Lung microvascular endothelial cell (primary cell): ENCODE results near the gene GVQW3. TPM values are rescaled to one million over a fixed set of nuclear protein-coding genes. Genes with fewer than 3 reads are reported as not detected.

Source experiments
- DNase-seq, 2 donors: peaks; one replicate each; pipeline versions ENCODE4 v3.0.0 to v3.0.0-alpha.2; 2010; ENCODE audit warnings: low read depth in 2 of 2
- total RNA-seq: library from RNA; depleted of rRNA; stranded (reverse); fragments of >200 nt; gene quantifications from 2 replicates; pipeline ENCODE4 v1.2.1, GENCODE V29; 2014

The GVQW3 gene
- total RNA-seq, 1 donor from 2014 or later: 0.40 TPM

DNA sequence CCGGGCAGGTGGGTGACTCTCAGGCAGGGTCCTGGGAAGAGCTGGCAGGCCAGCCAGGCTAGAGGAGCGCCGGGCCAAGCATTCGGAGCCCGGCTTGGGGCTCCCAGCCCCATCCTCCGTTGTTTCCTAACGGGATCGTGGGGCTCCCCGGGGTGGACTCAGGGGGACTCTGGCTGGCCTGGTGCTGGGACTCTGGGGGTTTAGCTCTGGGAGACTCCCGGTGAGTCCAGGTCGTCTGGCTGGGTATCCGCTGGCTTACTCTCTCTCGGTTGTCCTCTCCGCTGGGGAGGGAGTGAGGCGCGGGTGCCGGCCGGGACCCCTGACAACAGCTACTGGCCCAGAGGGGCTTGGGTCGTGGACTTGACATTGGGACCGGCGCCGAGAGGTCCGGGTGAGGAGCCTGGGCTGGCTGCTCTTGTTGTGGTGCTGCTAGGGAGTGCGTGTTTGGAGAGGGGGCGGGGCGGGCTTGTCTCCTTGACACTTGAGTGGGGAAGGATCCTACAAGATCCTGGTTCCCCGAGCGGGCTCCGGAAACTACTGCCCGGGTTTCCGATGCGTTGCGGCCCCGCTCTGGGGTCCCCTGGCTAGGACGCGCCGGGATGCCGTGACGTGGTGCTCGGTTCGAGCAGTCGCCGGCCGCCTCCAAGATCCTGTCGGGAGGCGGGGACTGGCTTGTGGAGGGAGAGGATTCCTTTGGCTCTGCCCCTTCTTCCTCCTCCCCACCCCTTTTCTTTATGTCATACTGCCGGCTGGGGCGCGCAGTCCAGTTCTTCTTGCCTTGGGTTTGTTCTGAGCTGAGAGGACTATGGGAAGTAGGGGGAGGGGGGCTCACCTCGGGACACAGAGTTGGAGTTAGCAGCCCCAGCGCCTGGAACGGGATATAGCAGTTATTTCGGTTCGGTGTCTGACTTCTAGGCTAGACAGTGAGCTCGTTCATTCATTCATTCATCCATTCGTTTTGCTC, 64.3 kb downstream of the GVQW3 start:
- DNase-seq: peak; percentile 74 to 95

GRCh38 chr11:76448506-76448905, 67.4 kb downstream of the GVQW3 start:
- no peak for DNase-seq

DNA sequence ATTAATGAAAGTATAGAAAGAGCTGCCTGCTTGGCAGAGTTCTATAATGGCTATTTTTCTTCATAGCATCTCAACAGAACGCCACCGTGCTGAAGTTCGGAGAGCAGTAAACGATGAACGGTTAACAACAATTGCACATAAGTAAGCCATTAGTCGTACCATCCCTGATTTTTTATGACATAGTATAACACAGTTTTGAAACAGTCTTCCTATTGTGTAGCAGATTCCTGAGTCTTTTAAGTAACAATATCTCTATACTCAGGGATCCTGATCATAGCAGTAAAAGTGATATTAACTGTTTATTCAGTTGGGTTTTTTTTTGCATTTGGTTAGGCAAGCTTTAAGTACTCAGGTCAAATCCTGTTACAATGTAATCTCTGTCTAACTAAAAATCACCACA, 72.1 kb downstream of the GVQW3 start:
- no peak for DNase-seq

DNA sequence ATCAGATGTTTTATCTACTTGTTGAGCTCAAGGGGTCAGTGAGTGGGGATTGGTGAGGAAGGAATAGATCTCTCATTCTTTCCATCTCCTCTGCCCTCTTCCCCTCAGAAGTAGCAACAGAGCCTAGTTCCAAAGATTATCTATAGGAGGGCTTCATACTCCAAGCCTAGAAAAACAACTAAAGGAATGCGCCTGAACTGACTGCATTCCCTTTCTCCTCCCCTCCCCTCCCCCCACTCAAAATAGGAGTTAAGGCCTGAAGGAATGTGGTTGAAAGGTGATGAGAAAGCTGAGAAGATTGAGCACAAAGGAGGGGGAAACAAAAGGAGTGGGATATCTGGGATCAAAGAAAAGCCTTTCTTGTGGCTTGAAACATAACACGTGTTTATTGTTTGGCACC, 74.2 kb downstream of the GVQW3 start:
- DNase-seq: no peak

DNA sequence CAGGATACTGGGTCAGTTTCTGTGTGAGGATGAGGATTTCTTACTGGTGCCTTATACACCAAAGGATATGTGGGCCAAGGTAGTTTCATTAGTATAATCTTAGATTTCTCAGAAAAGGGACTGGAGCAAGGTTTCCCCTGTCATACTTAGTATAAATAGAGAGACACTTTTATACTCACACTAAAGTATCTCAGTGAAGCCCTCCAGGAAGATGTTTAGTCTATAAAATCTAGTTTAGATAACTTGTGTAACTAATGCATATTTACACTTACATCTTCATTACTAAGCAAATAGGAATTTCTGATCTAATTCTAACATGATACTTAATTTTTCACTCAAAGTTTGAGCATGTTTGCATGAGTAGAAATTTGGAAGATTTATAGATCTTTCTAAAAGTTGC, 74.8 kb downstream of the GVQW3 start:
- no peak for DNase-seq

DNA sequence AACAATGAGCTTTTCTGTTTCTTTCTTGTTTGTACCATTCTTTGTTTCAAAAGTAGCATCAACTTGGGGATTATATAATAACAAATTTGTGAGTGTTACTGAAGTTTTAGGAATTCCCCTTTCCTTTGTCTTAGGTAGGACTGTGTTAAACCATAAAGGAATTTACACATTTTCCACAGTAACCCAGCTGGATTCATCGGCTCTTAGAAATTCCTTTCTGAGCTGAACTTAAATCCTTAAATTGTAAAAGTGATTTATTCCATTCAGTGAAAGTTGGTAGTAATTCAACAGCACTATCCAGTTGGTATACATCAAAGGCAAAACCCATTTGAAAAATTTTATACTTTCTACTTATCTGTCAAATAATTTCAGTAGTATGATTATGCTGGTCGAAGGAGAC, 75.4 kb downstream of the GVQW3 start:
- no peak for DNase-seq

Other genes starting within 250 kb of the GVQW3 start
- 0.40 TPM in 1 of 2 replicates, not detected in the other for gene WNT11, start 174.8 kb upstream of the GVQW3 start, total RNA-seq
- gene THAP12, start 191 bp upstream of the GVQW3 start, total RNA-seq: 27.9 and 29.4 TPM in 2 replicates
- gene EMSY, start 63.7 kb downstream of the GVQW3 start, total RNA-seq: 7.1 and 10.2 TPM in 2 replicates